Forelimb muscle (tissue), 1 donor: ENCODE results near the gene PCDHA13. TPM values are rescaled to one million over a fixed set of nuclear protein-coding genes. Genes with fewer than 3 reads are reported as not detected.
"Not testable (repeated sequence)": the region's sequence is repeated elsewhere in the genome, so short reads cannot be mapped to it uniquely, and the experiment has no call there.

Experiments used
- DNase-seq: peaks from one replicate; pipeline ENCODE4 v3.0.0-alpha.2; 2013; ENCODE audit warnings: low read depth
- polyA plus RNA-seq: library from polyadenylated mRNA; unstranded; fragments of 120-200 nt; gene quantifications from one replicate; pipeline ENCODE4 v1.2.1, GENCODE V29; 2013; ENCODE audit not compliant: insufficient read length

PCDHA13 gene
- polyA plus RNA-seq, 1 donor = 0.08 TPM

GRCh38 chr5:140868721-140869554, 13.0 kb upstream of the PCDHA13 start, which contains the start of gene PCDHA11:
PCDHA11 (plus strand) TSS chr5:140868957; CDS start chr5:140869104, 147 bp downstream.
- DNase-seq = no peak

GRCh38 chr5:140869555-140869886, 12.4 kb upstream of the PCDHA13 start:
- no peak for DNase-seq

GRCh38 chr5:140870221-140871201, 11.4 kb upstream of the PCDHA13 start:
- no peak for DNase-seq

GRCh38 chr5:140875085-140876065, 6.5 kb upstream of the PCDHA13 start, which contains the start of gene PCDHA12:
PCDHA12 (plus strand) TSS chr5:140875308; CDS start chr5:140875473, 165 bp downstream.
- DNase-seq = no peak

- DNase-seq = not testable (repeated sequence)
These were observed 5.2 kb upstream of the PCDHA13 start for GRCh38 chr5:140876541-140877261.

- no peak for DNase-seq
These were observed 4.7 kb upstream of the PCDHA13 start for GRCh38 chr5:140877262-140877581.

GRCh38 chr5:140882591-140882899, 621 bp downstream of the PCDHA13 start:
- DNase-seq = no peak

GRCh38 chr5:140883373-140883772, 1.4 kb downstream of the PCDHA13 start:
- DNase-seq = no peak

- DNase-seq = no peak
These were observed 2.2 kb downstream of the PCDHA13 start for GRCh38 chr5:140883927-140884697.

GRCh38 chr5:140916325-140916724, 34.4 kb downstream of the PCDHA13 start:
- DNase-seq = no peak

GRCh38 chr5:140923601-140924000, 41.7 kb downstream of the PCDHA13 start:
- DNase-seq = no peak

GRCh38 chr5:140925806-140926442, 44.0 kb downstream of the PCDHA13 start, which contains the start of gene PCDHAC1:
PCDHAC1 (plus strand) TSS chr5:140926299; CDS start chr5:140926893, 594 bp downstream.
- no peak for DNase-seq

- DNase-seq = no peak
These were observed 44.7 kb downstream of the PCDHA13 start for GRCh38 chr5:140926443-140927227.

- no peak for DNase-seq
These were observed 45.3 kb downstream of the PCDHA13 start for GRCh38 chr5:140927228-140927573.
